ENCODE data around the gene UFSP2.

- TF ChIP-seq POLR2A (IDR thresholded peaks at IDR 0.05) (no peak), CTCF (IDR thresholded peaks at IDR 0.05) (no peak)
These were observed 1.4 kb upstream of the UFSP2 start for GRCh38 chr4:185426960-185427688.

Measured in right lobe of liver (tissue), 4 donors.